Panc1 (cell line): ENCODE measurements around the gene GDE1. TPM values are rescaled to one million over a fixed set of nuclear protein-coding genes. Genes with fewer than 3 reads are reported as not detected.

ENCODE experiments used
- ATAC-seq: fragments of 200-7000 bp; cut with Tn5 transposase; 2 replicates; pipeline ENCODE4 v1.9.1; 2020; ENCODE audit warnings: mild to moderate bottlenecking, moderate library complexity
- BruUV-seq: library from RNA; stranded (reverse); fragments of 400-500 nt; replicated peaks from 2 replicates; lab custom pipeline; 2021; lab: Mats Ljungman, UMichigan
- CTCF ChIA-PET: fragments of 300-600 bp; sonication (Branson Sonifier 250); formaldehyde crosslinking; loops from one replicate; lab custom pipeline; 2022; ENCODE audit warnings: antibody characterized with exemption; lab: Charles Lee
- POLR2A ChIA-PET: fragments of 300-600 bp; sonication (Branson Sonifier 250); formaldehyde crosslinking; loops from one replicate; lab custom pipeline; 2022; ENCODE audit warnings: antibody characterized with exemption; lab: Charles Lee
- DNase-seq: peaks from one replicate; pipeline ENCODE4 v3.0.0-alpha.2; 2010; ENCODE audit warnings: low read depth, low spot score
- H3K27ac ChIP-seq: 2 replicates; pipeline ENCODE4 v1.5.1; 2011; ENCODE audit warnings: mild to moderate bottlenecking, low read length, inconsistent platforms
- H3K27me3 ChIP-seq: fragments of 200-500 bp; sonication (Bioruptor generic); 2 replicates; pipeline ENCODE4 v1.6.0; 2014; ENCODE audit warnings: low read length, inconsistent platforms; ENCODE audit not compliant: control insufficient read depth, insufficient read depth
- H3K36me3 ChIP-seq: fragments of 200-500 bp; sonication (Bioruptor generic); 2 replicates; pipeline ENCODE4 v1.5.1; 2014; ENCODE audit warnings: inconsistent platforms, mild to moderate bottlenecking, low read length, moderate library complexity; ENCODE audit not compliant: control insufficient read depth, insufficient read depth
- H3K4me1 ChIP-seq: 2 replicates; pipeline ENCODE4 v1.5.1; 2011; ENCODE audit warnings: inconsistent platforms, mild to moderate bottlenecking, low read length, moderate library complexity; ENCODE audit not compliant: control insufficient read depth, insufficient read depth
- H3K4me3 ChIP-seq, 2 experiments: 2 replicates each; pipeline ENCODE4 v1.5.1; 2011 to 2012; ENCODE audit warnings: low read depth in 2 of 2, low read length in 2 of 2, mild to moderate bottlenecking in 2 of 2, inconsistent platforms in 1 of 2, moderate library complexity in 1 of 2
- H3K9me3 ChIP-seq: fragments of 200-500 bp; sonication (Bioruptor generic); 2 replicates; pipeline ENCODE4 v1.5.1; 2014; ENCODE audit warnings: low read depth, mild to moderate bottlenecking, inconsistent platforms, low read length, moderate library complexity; ENCODE audit not compliant: control insufficient read depth, insufficient read depth
- CTCF ChIP-seq: fragments of 450-650 bp; IDR thresholded peaks from 2 replicates; pipeline ENCODE4 v1.5.1; 2017; ENCODE audit warnings: mild to moderate bottlenecking
- POLR2AphosphoS5 ChIP-seq: IDR thresholded peaks from 2 replicates; pipeline ENCODE4 v1.6.1; 2012; ENCODE audit warnings: mild to moderate bottlenecking, low read depth, low read length, moderate library complexity
- REST ChIP-seq, 2 experiments: IDR thresholded peaks; 2 replicates each; pipeline ENCODE4 v1.6.1; 2011 to 2012; ENCODE audit warnings: low read depth in 2 of 2, control low read depth in 1 of 2, low read length in 1 of 2, mild to moderate bottlenecking in 1 of 2, moderate library complexity in 1 of 2; ENCODE audit not compliant: insufficient read depth in 1 of 2
- SIN3A ChIP-seq: IDR thresholded peaks from 2 replicates; pipeline ENCODE4 v1.6.1; 2012; ENCODE audit warnings: low read depth, mild to moderate bottlenecking, low read length, moderate library complexity, borderline replicate concordance; ENCODE audit not compliant: insufficient read depth
- TCF7L2 ChIP-seq: IDR thresholded peaks from 2 replicates; pipeline ENCODE4 v1.6.1; 2011; ENCODE audit warnings: mild to moderate bottlenecking, low read depth, low read length, inconsistent platforms
- in situ Hi-C: cut with HindIII; loops from 2 replicates; pipeline ENCODE4 v1.10.0; 2016; ENCODE audit warnings: low sequenced_read_pairs, low pct_unique_long_range_greater_than_20kb
- intact Hi-C: fragments of 100-400 bp; cut with micrococcal nuclease; formaldehyde crosslinking; loops from one replicate; pipeline ENCODE4 v1.10.0; 2022; ENCODE audit not compliant: unreplicated experiment
- total RNA-seq: library from RNA; stranded (reverse); gene quantifications from one replicate; pipeline ENCODE4 v1.2.1, GENCODE V29; 2021; ENCODE audit not compliant: unreplicated experiment

The GDE1 gene
- total RNA-seq, 1 experiment from 2014 or later = 135 TPM

GRCh38 chr16:19481296-19481695 lies 40.6 kb downstream of the GDE1 start:
- Histone ChIP-seq H3K4me1 (no peaks in the 10 kb centered on the region), H3K9me3 (no peaks in the 10 kb centered on the region), H3K4me3 (no peak overlapping the region), H3K27ac (no peak overlapping the region), H3K36me3 (no peaks in the 10 kb centered on the region), H3K27me3 (no peaks in the 10 kb centered on the region)
- no TSS peak for BruUV-seq
- no peak for ATAC-seq
- TF ChIP-seq REST (IDR thresholded peaks at IDR 0.05; ENCODE audit: insufficient read depth in 1 of 2, low read depth in 2 of 2, low read length in 1 of 2) (no peak), POLR2AphosphoS5 (no peak), TCF7L2 (no peak), SIN3A (no peak), CTCF (no peak)
- DNase-seq = no peak
- ChIA-PET POLR2A (no interaction called here), CTCF (no interaction called here)
- intact Hi-C loops (no loop called here), in situ Hi-C loops (no loop called here)

- H3K4me3 ChIP-seq = no peak overlapping the region
- no peak for ATAC-seq
- intact Hi-C loops = no loop called here
- in situ Hi-C loops = no loop called here
- H3K36me3 ChIP-seq = no peaks in the 10 kb centered on the region
- CTCF ChIA-PET = no interaction called here
- H3K27ac ChIP-seq = no peak overlapping the region
- no peak for TF ChIP-seq POLR2AphosphoS5
- no peak for TF ChIP-seq REST (IDR thresholded peaks at IDR 0.05; ENCODE audit: insufficient read depth in 1 of 2, low read depth in 2 of 2, low read length in 1 of 2)
- TF ChIP-seq SIN3A = no peak
- TF ChIP-seq TCF7L2 = no peak
- no peaks in the 10 kb centered on the region for H3K4me1 ChIP-seq
- H3K27me3 ChIP-seq = no peaks in the 10 kb centered on the region
- no peaks in the 10 kb centered on the region for H3K9me3 ChIP-seq
- BruUV-seq = no TSS peak
- POLR2A ChIA-PET = interaction anchor here (0.5 kb wide), 1 partner anchor 14 kb away, joined by 8 read pairs; no protein-coding TSS in a partner anchor
- DNase-seq = no peak
Measured at GRCh38 chr16:19479302-19479721, 42.6 kb downstream of the GDE1 start.
